Mammary epithelial cell (primary cell): ENCODE data around the gene MXD3.

ENCODE experiments used
- EZH2 ChIP-seq: IDR thresholded peaks from 2 replicates; pipeline ENCODE4 v1.6.1; 2012; ENCODE audit warnings: low read length, inconsistent platforms, borderline replicate concordance
- TF ChIP-seq, protein P1 (sequence below), 2 donors: IDR thresholded peaks in 1 of 2; conservative IDR thresholded peaks in 1 of 2; 2 replicates each; pipeline ENCODE4 v1.5.1; 2011 to 2012; ENCODE audit warnings: inconsistent platforms in 2 of 2, low read length in 2 of 2, mild to moderate bottlenecking in 2 of 2, control low read depth in 1 of 2, low read depth in 1 of 2; ENCODE audit not compliant: insufficient read depth in 1 of 2; ENCODE audit errors: extremely low read depth in 1 of 2

DNA sequence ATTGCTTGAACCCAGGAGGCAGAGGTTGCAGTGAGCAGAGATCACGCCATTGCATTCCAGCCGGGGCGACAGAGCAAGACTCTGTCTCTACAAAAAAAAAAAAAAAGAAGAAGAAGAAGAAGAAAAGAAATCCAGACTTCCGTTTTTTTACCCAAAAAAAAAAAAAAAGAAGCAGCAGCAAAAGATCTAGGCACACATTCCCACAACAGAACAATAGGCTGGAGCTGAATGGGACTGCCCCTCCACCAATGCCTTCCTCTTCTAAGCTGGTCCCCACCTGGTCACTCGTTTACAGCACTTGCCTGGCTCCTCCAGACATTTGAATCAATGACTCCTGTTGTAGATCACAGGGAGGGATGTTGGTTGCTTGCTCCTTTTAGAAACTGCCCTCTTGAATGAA is 41.4 kb upstream of the MXD3 start:
- TF ChIP-seq EZH2 = no peak
- TF ChIP-seq, protein P1, sequence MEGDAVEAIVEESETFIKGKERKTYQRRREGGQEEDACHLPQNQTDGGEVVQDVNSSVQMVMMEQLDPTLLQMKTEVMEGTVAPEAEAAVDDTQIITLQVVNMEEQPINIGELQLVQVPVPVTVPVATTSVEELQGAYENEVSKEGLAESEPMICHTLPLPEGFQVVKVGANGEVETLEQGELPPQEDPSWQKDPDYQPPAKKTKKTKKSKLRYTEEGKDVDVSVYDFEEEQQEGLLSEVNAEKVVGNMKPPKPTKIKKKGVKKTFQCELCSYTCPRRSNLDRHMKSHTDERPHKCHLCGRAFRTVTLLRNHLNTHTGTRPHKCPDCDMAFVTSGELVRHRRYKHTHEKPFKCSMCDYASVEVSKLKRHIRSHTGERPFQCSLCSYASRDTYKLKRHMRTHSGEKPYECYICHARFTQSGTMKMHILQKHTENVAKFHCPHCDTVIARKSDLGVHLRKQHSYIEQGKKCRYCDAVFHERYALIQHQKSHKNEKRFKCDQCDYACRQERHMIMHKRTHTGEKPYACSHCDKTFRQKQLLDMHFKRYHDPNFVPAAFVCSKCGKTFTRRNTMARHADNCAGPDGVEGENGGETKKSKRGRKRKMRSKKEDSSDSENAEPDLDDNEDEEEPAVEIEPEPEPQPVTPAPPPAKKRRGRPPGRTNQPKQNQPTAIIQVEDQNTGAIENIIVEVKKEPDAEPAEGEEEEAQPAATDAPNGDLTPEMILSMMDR (conservative IDR thresholded peaks at IDR 0.05 in 1 of 2, IDR thresholded peaks at IDR 0.05 in 1 of 2; ENCODE audit: extremely low read depth in 1 of 2, insufficient read depth in 1 of 2, low read depth in 1 of 2, low read length in 2 of 2) = no peak
